NCI-H774 (cell line): Measurements from ENCODE around the gene CPNE8.
"Not testable (repeated sequence)": the region's sequence is repeated elsewhere in the genome, so short reads cannot be mapped to it uniquely, and the experiment has no call there.

Source experiments
- DNase-seq: peaks from one replicate; lab custom pipeline; 2025; lab: John Stamatoyannopoulos, UW

CPNE8 gene

GRCh38 chr12:38825006-38825405, 80.4 kb downstream of the CPNE8 start:
- DNase-seq: no peak

GRCh38 chr12:38823738-38824137, 81.7 kb downstream of the CPNE8 start:
- DNase-seq: no peak

GRCh38 chr12:38823314-38823713, 82.1 kb downstream of the CPNE8 start:
- DNase-seq: no peak

- no peak for DNase-seq
These were observed 87.4 kb downstream of the CPNE8 start for GRCh38 chr12:38817942-38818341.

GRCh38 chr12:38813923-38814322, 91.5 kb downstream of the CPNE8 start:
- DNase-seq: no peak

GRCh38 chr12:38811814-38812356, 93.5 kb downstream of the CPNE8 start:
- no peak for DNase-seq

- no peak for DNase-seq
These were observed 95.6 kb downstream of the CPNE8 start for GRCh38 chr12:38809832-38810231.

GRCh38 chr12:38788106-38788505, 117.3 kb downstream of the CPNE8 start:
- DNase-seq: no peak

- DNase-seq: no peak
These were observed 120.0 kb downstream of the CPNE8 start for GRCh38 chr12:38785381-38785780.

- DNase-seq: no peak
These were observed 122.1 kb downstream of the CPNE8 start for GRCh38 chr12:38783304-38783703.

- no peak for DNase-seq
These were observed 123.0 kb downstream of the CPNE8 start for GRCh38 chr12:38782359-38782758.

GRCh38 chr12:38776647-38777046, 128.7 kb downstream of the CPNE8 start:
- DNase-seq: no peak

GRCh38 chr12:38775457-38775856, 129.9 kb downstream of the CPNE8 start:
- no peak for DNase-seq

GRCh38 chr12:38772437-38772836, 133.0 kb downstream of the CPNE8 start:
- no peak for DNase-seq

- peak; percentile 1 for DNase-seq
These were observed 133.5 kb downstream of the CPNE8 start for GRCh38 chr12:38771871-38772270.

- DNase-seq: no peak
These were observed 143.6 kb downstream of the CPNE8 start for GRCh38 chr12:38761636-38762342.

- no peak for DNase-seq
These were observed 144.3 kb downstream of the CPNE8 start for GRCh38 chr12:38761111-38761510.

- no peak for DNase-seq
These were observed 145.8 kb downstream of the CPNE8 start for GRCh38 chr12:38759621-38760020.

GRCh38 chr12:38746744-38747143, 158.6 kb downstream of the CPNE8 start:
- no peak for DNase-seq

- DNase-seq: no peak
These were observed 159.8 kb downstream of the CPNE8 start for GRCh38 chr12:38745601-38746000.

GRCh38 chr12:38744041-38744440, 161.3 kb downstream of the CPNE8 start:
- no peak for DNase-seq

GRCh38 chr12:38742496-38742895, 162.9 kb downstream of the CPNE8 start:
- DNase-seq: not testable (repeated sequence)

- no peak for DNase-seq
These were observed 168.6 kb downstream of the CPNE8 start for GRCh38 chr12:38736821-38737220.

GRCh38 chr12:38732761-38733160, 172.6 kb downstream of the CPNE8 start:
- DNase-seq: no peak
